ENCODE measurements around the gene TES.

DNA sequence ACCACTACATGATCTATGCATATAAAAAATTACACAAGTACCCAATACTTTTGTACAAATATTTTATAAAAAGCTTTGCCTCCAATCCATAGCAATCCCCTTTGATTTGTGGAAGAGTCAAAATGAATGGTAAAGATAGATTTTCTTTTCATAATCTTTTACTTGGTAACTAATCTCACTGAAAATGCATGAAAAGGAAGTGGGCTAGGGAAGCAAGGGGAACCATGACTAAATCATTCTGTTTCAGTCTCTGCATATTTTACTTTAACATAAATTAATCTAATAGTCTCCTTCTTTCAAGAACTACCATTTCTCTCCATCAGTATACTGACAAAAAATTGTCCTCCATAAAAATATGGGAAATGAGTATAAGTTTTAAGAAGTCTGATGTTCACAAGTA is 96.9 kb downstream of the TES start:
- TF ChIP-seq, protein P1, sequence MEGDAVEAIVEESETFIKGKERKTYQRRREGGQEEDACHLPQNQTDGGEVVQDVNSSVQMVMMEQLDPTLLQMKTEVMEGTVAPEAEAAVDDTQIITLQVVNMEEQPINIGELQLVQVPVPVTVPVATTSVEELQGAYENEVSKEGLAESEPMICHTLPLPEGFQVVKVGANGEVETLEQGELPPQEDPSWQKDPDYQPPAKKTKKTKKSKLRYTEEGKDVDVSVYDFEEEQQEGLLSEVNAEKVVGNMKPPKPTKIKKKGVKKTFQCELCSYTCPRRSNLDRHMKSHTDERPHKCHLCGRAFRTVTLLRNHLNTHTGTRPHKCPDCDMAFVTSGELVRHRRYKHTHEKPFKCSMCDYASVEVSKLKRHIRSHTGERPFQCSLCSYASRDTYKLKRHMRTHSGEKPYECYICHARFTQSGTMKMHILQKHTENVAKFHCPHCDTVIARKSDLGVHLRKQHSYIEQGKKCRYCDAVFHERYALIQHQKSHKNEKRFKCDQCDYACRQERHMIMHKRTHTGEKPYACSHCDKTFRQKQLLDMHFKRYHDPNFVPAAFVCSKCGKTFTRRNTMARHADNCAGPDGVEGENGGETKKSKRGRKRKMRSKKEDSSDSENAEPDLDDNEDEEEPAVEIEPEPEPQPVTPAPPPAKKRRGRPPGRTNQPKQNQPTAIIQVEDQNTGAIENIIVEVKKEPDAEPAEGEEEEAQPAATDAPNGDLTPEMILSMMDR (IDR thresholded peaks at IDR 0.05) = no peak
- no peak for TF ChIP-seq POLR2AphosphoS5 (IDR thresholded peaks at IDR 0.05)
- TF ChIP-seq POLR2A (IDR thresholded peaks at IDR 0.05) = no peak

Measured in transverse colon (tissue), 4 donors.